ELR (cell line): Measurements from ENCODE around the gene SIMC1.

Experiments used
- DNase-seq: peaks from one replicate; pipeline ENCODE4 v3.0.0-alpha.2; 2015; ENCODE audit warnings: low read depth

The SIMC1 gene

DNA sequence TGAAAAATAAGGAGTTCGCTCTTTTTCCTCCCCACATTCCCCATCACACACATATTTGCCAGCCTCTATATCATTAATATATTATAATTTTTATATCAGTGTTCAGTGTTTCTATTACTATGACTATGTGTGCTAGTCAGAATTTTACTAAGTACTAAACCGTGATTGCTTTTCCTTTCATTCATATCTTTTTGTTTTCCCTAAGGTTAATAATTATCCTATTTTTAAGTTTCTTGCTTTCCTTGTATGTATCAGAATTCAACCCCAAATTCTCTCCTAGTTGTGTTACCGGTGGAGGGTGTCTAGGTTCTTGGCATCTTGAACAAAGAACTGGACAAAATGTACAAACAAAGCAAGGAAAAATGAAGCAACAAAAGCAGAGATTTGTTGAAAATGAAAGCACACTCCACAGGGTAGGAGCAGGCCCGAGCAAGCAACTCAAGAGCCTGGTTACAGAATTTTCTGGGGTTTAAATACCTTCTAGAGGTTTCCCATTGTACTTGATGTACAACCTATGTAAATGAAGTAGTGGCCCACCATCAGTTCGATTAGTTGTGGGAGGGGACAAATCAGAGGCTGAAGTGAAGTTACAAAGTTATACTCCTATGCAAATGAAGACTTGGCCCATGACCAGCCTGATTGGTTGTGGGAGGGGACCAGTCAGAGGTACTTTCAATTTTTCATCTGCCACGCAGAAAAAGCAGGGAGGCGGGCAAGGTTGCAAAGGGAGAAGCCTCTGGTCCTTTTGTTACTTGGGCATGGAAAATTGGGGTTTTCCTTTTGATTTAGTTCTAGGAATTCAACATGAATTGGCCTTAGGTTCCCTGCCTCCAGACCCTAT is 79.5 kb downstream of the SIMC1 start:
- DNase-seq = no peak

DNA sequence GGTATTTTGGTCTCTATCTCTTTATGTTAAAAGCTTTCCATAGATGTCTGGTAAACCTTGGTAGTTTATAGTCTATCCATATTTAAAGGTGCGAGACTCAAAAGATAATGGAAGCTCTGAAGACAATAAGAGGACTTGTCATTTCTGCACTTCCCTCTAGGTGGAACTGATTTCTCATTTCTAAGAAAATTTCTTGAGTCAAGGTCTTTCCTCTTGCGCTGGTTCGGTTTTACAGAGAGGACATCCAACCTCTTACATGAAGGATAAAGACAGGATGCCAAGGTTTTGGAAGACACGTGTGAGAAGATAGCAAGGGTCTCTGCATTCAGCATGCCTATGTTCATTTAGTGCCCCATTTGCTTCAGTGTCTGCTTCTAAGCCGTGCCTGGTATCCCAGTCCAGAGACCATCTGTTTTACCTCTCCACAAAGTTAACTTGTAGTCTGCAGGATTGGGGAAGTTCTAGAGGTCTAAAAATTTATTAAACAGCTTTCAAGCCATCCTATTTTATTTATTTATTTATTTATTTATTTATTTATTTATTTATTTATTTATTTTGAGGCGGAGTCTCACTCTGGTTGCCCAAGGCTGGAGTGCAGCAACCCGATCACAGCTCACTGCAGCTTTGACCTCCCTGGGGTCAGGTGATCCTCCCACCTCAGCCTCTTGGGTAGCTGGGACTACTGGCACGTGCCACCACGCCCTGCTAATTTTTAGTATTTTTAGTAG is 81.8 kb downstream of the SIMC1 start:
- peak; percentile 32 for DNase-seq

DNA sequence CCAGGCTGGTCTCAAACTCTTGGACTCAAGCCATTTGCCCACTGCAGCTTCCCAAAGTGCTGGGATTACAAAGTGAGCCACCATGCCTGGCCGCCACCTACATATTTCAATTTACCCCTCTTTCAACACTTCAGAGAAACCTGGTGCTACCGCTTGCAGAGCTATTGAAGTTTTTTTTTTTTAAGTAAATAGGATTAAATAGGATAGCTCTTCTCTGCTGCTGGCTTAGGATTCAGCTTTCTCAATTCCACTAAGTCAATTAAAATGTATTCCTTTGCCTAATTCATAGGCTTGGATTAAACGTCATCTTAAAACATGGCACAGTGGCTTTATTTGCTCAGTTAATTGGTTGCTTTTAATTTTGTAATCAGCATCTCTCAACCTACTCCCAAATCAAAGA is 82.4 kb downstream of the SIMC1 start:
- no peak for DNase-seq

DNA sequence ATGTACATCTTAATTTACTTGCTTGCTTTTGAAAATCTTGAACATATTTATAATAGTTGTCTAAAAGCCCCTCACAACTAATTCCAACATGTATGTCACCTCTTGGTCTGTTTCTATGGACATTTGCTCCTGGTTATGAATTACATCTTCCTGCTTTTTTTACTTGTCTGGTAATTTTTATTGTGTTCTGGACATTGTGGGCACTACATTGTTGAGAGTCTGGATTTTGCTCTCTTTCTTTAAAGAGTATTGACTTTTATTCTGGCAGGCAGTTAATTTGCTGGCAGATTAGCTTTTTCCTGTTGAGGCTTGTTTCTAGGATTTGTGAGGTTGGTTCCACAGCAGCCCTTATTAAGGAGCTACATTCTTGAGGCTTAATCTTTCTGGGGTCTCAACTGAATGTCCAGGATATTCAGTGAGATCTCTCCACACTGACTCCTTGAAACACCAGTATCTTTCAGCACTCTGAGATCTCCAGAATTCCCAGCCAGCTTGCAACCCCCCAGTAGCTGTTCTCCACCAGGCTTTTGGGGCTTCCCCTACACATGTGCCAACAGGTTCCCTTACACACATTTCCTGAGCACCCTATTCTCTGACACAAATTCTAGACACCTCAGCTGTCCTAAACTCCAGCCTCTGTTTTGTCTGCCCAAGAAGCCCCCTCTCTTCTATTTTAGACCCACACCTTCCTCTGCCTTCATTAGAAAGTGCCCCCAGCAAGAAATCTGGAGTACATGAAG is 96.0 kb downstream of the SIMC1 start:
- no peak for DNase-seq

DNA sequence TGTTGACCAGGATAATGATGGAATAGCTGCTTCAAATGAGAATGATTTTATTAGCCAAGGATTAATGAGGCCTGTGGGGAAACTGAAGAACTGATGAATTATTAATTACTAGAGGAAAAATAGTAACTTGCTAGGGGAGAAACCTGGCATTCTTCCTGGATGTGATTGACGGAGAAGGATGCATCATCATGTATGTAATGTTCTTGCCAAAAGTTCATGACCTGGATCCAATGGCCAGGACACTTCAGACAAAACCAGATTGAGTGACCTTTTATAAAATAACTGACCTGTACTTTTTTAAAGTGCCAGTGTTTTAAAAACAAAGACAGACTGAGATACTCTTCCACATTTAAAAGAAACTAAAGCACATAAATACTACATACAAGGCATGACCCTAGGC is 99.7 kb downstream of the SIMC1 start:
- no peak for DNase-seq

DNA sequence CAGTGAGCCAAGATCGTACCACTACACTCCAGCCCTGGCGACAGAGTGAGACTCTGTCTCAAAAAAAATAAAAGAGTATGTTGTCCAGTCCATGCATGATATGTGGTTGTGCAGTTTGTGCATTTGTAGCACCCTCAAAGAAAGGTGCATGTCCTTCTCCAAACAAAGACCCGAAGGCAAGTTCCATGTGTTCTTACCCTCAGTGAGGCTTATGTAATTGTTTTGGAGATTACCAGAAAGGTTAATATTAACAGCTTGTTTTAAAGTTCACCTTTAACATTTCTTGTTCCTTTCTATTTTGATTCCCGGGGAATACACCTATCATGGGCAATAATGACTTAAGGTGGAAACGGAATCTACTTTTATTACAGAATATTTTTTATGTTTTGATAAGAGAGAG is 101.1 kb downstream of the SIMC1 start:
- DNase-seq = no peak

DNA sequence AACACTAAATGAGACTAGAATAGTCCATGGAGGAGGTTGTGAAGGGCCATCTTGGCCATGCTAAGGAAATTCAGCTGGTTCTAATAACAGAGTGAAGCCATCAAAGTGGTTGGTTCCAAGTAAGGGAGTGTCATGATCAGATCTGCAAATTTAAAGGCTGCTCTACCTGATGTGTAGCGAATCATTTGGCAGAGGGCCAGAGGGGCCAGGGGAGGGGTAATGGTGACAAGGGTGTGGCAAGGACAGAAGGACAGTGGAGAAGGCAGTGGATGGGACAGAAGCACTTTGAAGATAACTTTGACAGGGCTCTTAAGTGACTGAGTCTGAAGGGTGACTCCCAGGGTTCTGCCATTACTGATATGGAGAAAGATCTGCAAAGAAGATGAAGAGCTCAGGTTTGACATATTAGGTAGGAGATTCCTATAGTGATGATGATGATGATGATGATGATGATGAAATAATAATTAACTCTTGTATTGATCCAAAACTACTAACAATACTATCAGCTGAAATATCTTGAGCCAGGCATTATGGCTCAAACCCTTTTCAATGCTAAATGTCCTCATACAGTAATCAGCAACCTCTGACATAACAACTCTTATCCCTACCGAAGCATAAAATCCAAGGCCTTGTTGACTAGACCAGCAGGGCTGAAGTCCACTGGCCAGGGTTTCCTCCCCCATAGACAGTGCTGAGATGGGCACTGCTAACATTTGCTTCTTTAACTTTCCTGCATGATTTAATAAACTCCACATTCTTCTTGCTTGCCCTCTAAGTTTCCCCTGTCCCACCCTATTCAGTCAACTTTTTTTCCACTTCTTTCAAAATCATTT is 103.3 kb downstream of the SIMC1 start:
- DNase-seq = no peak

DNA sequence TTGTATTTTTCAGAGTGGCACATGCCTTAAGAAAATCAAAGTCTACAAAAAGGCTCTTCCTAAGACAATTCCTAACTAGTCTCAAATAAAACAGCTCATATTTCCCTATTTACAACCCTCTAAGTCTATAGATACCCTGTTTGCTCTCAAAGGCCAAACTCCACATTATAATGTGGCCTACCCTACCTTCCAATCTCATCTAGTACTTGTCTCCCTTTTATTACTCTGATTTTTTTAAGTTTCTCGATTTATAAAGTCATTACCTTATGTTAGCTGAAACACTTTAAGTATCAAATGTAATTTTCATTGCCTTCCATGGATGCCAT is 103.9 kb downstream of the SIMC1 start:
- no peak for DNase-seq

DNA sequence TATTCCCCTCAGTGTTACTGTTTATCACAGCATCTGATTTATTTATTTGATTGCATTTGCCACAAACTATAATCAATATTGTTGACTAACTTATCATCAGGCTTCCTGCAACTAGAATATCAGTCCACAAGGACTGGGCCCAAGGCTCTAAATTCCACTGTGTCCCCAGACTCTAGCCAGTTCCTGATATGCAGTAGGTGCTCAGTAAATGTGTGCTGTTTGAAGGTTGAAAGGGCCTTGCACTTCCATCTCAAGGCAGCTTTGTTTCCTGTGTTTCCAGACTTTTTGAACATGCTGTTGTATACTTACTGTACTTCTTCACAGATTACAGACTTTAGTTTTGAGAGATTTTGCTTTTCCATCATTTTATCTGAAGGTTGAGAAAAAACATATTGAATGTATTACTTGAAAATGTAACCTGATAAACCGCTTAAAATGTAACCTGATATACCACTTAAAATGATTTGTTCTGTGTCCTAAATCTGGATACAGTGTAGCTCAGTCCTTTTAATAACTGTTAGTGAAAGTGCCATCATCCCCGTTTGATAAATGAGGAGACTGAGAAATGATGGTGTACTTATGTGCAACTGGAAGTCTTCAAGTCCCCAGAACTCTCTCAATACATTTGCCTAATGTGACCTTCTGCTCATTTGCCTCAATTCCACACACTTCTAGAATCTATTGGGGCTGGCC is 104.7 kb downstream of the SIMC1 start:
- DNase-seq = no peak

DNA sequence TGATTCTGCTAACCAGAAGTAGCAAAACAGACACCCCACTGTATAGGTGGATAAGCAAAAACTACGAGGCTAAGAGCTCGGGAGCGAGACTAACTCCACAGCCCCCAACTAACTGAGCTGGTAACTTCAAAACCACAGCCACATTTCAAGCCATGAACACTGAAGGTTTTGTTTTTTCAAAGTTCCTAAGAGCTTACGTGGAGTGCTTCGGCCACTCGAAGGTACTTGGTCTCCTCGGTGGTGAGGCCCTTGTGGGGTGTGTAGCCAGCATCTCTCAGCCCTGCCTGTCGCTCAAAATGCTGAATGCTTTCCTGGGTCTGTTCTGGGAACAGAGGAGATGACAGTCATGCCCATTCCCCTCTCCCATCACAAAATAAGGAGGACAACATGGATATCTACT is 112.2 kb downstream of the SIMC1 start:
- no peak for DNase-seq

DNA sequence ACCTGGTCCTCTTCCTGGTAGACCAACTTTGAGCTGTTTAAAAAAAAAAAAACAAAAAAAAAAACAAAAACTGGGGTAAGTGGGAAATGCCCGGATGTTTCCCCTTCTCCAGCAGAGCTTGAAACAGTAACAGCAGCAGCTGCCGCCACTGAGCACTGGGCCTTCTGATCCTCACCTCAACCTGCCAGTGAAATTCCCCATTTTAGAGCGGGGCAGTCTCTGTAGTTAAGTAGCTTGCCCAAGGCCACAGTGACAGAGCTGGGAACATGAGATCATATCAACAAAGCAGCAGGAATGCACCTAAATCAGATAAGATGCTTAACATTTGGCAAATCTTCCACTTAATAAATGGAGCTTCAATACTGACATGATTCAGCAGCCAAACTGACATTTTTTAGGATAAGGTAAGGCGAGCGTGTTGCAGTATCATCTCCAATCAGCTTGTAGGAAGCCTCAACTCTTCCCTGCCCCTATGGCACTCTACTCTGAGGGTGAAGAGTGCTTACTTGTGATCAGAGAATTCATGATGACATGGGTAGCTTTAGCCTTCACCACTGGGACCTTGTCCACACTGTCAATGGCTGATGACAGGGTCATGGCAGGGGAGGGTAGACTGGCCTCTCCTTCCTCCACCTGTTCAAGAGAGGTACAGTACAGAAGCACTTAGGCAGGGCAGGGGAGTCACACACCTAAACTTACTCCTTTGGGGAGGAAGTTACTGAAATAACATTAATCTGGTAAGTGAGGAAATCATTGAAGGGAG is 114.1 kb downstream of the SIMC1 start:
- DNase-seq = no peak

DNA sequence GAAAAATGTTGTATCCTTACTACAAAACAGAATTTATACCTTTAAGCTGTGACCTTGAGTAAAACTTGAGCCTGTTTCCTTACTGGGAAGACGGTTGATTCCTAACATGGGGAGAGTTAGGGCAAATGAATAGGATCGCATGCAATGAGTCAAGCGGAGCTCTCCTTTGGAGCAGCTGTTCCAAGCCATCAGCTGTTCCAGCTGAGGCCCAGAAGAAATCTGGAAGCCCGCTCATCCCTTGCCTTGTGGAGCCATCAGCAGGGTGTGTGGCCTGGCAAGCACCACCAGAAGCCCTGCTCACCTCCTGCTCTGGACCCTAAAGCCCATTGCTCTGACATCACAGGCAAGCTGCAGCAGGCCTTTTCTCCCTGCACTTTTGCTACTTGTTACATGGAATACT is 115.3 kb downstream of the SIMC1 start:
- DNase-seq = no peak

DNA sequence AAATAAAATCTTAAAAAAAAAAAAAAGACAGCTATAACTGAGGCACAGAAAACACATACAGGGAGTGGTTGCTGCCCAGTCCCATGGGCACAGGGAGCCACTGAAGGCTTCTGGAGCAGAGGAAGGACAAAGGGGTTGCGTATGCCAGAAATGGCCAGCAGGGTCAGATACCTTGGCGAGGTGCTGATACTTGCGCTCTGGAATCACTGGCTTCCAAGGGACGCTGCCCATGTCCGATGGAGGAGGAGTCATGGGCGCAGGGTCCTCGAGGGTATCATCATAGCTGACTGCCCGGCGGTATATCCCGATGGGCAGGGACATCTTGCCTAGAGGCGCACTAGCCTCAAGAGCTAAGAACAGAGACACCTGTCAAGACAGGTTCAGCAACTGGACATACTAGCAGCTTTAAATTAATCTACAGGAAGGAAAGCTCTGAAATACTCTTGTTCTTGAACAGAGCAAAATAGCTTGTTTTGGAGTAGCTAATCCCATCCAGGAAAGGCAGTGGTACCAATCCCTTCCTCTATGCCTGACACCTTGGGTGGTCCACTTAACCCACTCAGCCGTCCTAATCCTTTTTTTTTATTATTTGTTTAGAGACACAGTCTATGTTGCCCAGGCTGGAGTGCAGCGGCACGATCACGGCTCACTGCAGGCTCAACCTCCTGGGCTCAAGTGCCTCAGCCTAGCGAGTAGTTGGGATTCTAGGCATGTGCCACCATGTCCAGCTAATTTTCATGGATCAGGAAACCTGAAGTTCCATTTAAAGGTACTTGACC is 117.4 kb downstream of the SIMC1 start:
- DNase-seq = no peak

DNA sequence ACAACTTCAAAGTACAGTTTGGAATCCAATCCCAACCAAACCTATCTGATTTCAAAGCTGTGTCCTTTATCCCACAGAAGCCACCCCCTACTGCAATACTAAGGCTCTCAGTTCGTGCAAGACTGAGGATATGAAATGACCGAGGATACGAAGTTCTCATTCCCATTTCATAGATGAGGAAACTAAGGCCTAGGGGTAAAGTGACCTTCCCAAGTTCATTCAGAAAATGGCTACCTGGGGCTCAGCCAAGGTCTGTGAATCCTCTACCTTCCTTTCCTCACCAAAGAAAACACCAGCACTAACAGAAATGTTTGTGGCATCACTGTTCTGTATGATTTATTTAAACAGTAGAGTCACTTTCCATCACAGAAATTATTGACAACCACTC is 117.9 kb downstream of the SIMC1 start:
- DNase-seq = no peak

DNA sequence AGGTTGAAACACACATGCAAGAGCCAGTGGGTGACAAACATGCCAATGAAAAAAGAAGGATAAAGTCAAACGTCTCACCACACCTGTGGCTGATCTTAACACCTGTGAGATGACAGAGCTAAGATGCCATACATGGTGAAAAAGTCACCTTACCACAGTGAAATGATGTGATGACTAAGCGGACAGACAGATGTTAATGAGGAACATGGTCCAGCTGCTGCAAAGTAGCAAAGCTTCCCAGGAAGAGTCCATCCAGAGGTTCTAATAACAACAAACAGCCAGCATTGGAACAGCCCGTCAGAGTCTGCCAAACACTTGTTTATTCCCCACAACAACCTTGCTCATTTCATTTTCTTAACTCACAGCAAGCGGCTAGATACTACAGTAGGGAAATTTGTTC is 121.4 kb downstream of the SIMC1 start:
- peak; percentile 28 for DNase-seq

DNA sequence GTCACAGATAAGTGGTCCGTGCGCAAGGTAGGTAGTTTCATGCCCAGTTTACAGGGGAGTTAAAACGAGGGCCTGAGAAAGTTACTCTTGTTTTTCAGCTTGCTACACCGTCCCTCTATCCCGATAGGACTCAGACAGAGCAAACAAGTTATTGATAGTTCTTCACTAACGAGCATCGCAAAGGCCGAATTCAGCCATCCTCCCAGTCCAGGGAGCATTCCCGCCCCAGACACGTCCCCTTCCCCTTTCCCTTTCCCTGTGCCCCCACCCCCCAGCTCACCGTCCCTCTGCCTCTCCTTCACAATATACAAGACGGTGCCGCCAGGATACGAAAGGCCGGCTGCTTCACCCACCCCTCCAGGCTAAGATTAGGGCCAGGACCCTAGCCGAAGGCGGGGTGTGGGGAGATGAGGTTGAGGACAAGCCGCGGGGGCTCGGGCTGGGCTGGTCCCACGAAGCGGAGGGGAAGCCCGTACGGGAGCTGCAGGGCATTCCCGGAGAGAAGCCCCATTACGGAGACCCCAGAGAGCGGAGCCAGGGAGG is 122.7 kb downstream of the SIMC1 start:
- DNase-seq = peak; percentile 25

DNA sequence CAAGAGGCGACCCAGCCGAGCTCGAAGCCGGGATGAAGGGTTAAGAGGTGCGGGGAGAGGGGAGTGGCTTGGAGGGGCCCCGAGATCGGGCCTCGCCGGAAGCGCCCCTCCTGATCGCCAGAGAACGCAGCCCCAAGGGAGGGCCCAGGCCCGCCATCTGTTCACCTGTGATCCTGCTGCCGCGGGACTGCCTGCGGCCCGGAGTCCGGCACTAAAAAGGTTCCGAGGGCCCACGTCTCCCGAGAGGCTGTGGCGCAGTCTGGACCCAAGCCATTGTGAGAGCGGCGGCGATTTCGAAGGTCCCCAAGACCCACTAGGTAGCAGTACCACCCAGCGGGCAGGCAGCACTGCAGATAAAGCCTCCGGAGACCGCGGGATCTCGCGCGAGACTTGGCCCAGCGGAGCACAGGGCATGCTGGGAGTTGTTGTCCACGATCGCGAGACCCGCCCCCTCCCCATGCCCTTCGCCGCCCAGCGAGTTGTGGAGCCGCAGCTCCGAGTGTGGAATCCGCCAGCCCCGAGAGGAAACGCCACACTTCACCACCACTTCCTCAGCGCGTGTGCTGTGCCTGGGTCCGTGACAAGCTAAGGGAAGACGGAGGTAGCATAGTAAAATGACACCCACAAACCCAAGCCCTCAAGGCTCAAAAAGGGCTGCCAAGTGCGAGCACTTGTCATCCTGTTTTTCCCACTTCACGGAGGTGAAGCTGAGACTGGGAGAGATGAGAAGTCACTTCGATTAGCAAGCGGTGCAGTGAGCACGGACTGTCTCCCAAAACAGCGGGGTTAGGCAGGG is 123.4 kb downstream of the SIMC1 start, which contains the start of gene KIAA1191:
Gene KIAA1191 (minus strand): TSS at position 328 of the 796 bp plus-strand sequence. CDS start 2,256 bp downstream, outside the sequence.
- DNase-seq = peak; percentile 92

DNA sequence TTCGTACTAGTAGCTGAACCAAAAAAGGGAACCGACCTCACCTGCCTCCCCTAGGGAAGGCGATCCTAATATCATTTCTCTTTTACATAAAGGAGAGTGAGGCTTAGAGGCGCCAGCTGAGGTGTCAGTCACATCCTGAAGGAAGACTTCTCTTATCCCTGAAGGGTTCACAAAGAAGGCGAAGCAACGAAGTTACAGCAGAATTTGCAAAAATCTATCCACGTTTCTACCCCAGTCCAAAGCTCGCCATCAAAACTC is 123.9 kb downstream of the SIMC1 start:
- DNase-seq = no peak

DNA sequence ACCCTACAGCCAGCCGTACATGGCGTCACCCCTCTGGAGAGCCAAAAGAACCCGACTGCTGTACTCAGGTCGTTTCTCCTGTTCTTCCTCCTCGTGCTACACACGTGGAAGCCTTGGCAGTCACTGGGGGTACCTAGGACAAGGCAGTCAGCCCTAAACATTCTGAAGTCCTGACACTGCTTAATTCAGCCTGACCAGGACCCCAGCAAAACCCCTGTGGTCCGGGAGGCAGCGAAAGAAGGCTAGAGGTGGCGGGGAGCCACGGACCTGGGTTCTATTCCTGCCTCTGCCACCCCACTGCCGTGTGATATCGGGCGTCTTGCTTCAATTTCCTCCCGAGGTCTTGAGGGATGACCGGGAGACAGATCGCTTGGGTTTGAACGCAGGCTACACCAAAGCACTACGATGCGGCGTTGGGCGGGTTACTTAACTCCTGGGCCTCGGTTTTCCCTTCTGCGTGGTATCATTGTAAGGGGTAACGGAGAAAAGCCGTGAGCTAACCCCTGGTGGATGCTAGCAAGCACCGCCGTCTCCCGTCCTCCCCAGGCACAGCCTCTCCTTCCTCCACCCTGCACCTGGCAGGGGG is 126.6 kb downstream of the SIMC1 start:
- peak; percentile 42 for DNase-seq
